Karpas-422 (cell line): Measurements from ENCODE around the gene PTPN6. TPM values are rescaled to one million over a fixed set of nuclear protein-coding genes. Genes with fewer than 3 reads are reported as not detected.

Source experiments
- DNase-seq: peaks from one replicate; pipeline ENCODE4 v3.0.0-alpha.2; 2015
- H2AFZ ChIP-seq: fragments of 200-600 bp; sonication (generic); 2 replicates; pipeline ENCODE4 v1.6.1; 2014; ENCODE audit warnings: antibody characterized with exemption, low read length, mixed read lengths
- H3K27ac ChIP-seq: fragments of 200-600 bp; sonication (generic); 2 replicates; pipeline ENCODE4 v1.5.1; 2014; ENCODE audit warnings: mild to moderate bottlenecking, low read length, moderate library complexity
- H3K27me3 ChIP-seq: fragments of 200-600 bp; sonication (generic); 2 replicates; pipeline ENCODE4 v1.6.1; 2014; ENCODE audit warnings: low read length, mixed read lengths
- H3K36me3 ChIP-seq: fragments of 200-600 bp; sonication (generic); 2 replicates; pipeline ENCODE4 v1.6.1; 2014; ENCODE audit warnings: low read length, mixed read lengths; ENCODE audit not compliant: insufficient read depth
- H3K4me1 ChIP-seq: fragments of 200-600 bp; sonication (generic); 2 replicates; pipeline ENCODE4 v1.6.1; 2014; ENCODE audit warnings: mild to moderate bottlenecking, low read length, mixed read lengths
- H3K4me2 ChIP-seq: fragments of 200-600 bp; sonication (generic); 2 replicates; pipeline ENCODE4 v1.6.1; 2014; ENCODE audit warnings: low read length, low read depth, mild to moderate bottlenecking; ENCODE audit not compliant: poor library complexity, severe bottlenecking
- H3K4me3 ChIP-seq: fragments of 200-600 bp; sonication (generic); 2 replicates; pipeline ENCODE4 v1.5.1; 2014; ENCODE audit warnings: mild to moderate bottlenecking, antibody characterized with exemption, low read length, mixed read lengths
- H3K79me2 ChIP-seq: fragments of 200-600 bp; sonication (generic); 2 replicates; pipeline ENCODE4 v1.6.1; 2014; ENCODE audit warnings: mild to moderate bottlenecking, low read length, mixed read lengths
- H3K9ac ChIP-seq: fragments of 200-600 bp; sonication (generic); 2 replicates; pipeline ENCODE4 v1.6.0; 2014; ENCODE audit warnings: low read length
- H3K9me2 ChIP-seq: fragments of 200-600 bp; sonication (generic), shearing (Covaris generic); replicated peaks from 2 replicates; pipeline ENCODE4 v1.6.0; 2014; ENCODE audit warnings: mild to moderate bottlenecking, low read length, moderate library complexity; ENCODE audit not compliant: insufficient read depth
- H3K9me3 ChIP-seq: fragments of 300-700, 200-600 bp; sonication (generic); 2 replicates; pipeline ENCODE4 v1.6.1; 2014; ENCODE audit warnings: low read length, mixed read lengths
- H4K20me1 ChIP-seq: fragments of 200-600 bp; sonication (generic); 2 replicates; pipeline ENCODE4 v1.6.1; 2014; ENCODE audit warnings: mild to moderate bottlenecking, antibody characterized with exemption, low read length, low read depth; ENCODE audit not compliant: insufficient read depth
- total RNA-seq: library from RNA; depleted of rRNA; stranded (reverse); fragments of >200 nt; shearing (Covaris generic); gene quantifications from 2 replicates; pipeline ENCODE4 v1.2.3, GENCODE V29; 2014; ENCODE audit warnings: low replicate concordance

PTPN6 gene
- total RNA-seq, 1 experiment from 2014 or later, result 411 TPM

GRCh38 chr12:6947615-6948014 lies 3.5 kb upstream of the PTPN6 start:
- Histone ChIP-seq H3K27me3 (no peaks in the 10 kb centered on the region), H4K20me1 (no peaks in the 10 kb centered on the region), H3K4me1 (peaks cover 67% of the 10 kb centered on the region), H3K4me3 (no peak overlapping the region), H3K36me3 (peaks cover 7% of the 10 kb centered on the region; the same call in 1 of the 2 replicates), H3K4me2 (no peak overlapping the region), H2AFZ (no peak overlapping the region), H3K9me3 (no peaks in the 10 kb centered on the region), H3K27ac (peak overlapping the region; percentile 93; the same call in 1 of the 2 replicates), H3K9ac (no peak overlapping the region), H3K79me2 (peaks cover 14% of the 10 kb centered on the region), H3K9me2 (no peaks in the 10 kb centered on the region)
- DNase-seq, result no peak

DNA sequence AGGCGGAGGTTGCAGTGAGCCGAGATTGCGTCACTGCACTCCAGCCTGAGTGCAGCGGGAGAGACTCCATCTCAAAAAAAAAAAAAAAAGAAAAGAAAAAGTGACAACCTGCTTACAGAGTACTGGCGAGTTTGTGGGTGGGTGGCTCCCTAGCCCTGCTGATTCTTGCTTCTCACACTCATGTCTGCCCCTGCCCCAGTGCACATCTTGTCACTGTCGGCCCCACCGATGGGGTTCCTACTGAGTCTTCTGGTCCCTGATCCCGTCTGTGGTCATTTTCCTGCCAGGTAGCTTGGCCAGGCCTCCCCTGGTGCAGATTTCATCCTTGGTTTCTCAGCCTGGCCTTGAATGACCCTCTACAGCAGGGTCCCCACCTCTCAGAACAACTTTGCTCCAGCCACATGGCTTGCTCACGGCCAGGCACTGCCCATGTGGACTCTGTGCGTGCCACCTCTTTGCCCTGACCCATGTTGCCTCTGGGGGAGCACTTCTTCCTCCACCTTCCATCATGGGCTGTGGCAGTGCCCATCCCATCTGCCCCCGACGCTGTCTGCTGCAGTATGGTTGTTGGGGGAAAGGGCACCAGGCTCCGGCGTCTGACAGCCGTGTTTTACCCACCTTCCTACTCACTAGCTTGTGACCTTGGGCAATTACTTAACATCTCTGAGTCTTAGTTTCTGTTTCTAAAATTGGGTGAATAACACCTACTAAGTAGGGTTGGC lies 2.1 kb upstream of the PTPN6 start:
- no peaks in the 10 kb centered on the region for H3K27me3 ChIP-seq
- H3K9me2 ChIP-seq, result no peaks in the 10 kb centered on the region
- H3K9ac ChIP-seq, result no peak overlapping the region
- H2AFZ ChIP-seq, result peak overlapping the region; percentile 17; the same call in 1 of the 2 replicates
- DNase-seq, result peak; percentile 62
- H3K36me3 ChIP-seq, result peaks cover 11% of the 10 kb centered on the region; the same call in 1 of the 2 replicates
- H3K27ac ChIP-seq, result peak overlapping the region; percentile 50
- H4K20me1 ChIP-seq, result peaks cover under 1% of the 10 kb centered on the region; the same call in 1 of the 2 replicates
- no peak overlapping the region; the same call in 1 of the 2 replicates for H3K4me3 ChIP-seq
- peak overlapping the region; percentile 6 for H3K4me2 ChIP-seq
- H3K4me1 ChIP-seq, result peaks cover 69% of the 10 kb centered on the region
- H3K9me3 ChIP-seq, result no peaks in the 10 kb centered on the region
- peaks cover 21% of the 10 kb centered on the region for H3K79me2 ChIP-seq

- Histone ChIP-seq H3K9ac (peak overlapping the region; percentile 100), H3K4me3 (peak overlapping the region; percentile 96), H2AFZ (no peak overlapping the region; the same call in 1 of the 2 replicates), H3K9me2 (no peaks in the 10 kb centered on the region), H3K79me2 (peaks cover 29% of the 10 kb centered on the region), H3K36me3 (peaks cover 21% of the 10 kb centered on the region), H4K20me1 (peaks cover 12% of the 10 kb centered on the region; the same call in 1 of the 2 replicates), H3K9me3 (no peaks in the 10 kb centered on the region), H3K27me3 (no peaks in the 10 kb centered on the region), H3K27ac (peak overlapping the region; percentile 97), H3K4me1 (peaks cover 75% of the 10 kb centered on the region), H3K4me2 (peak overlapping the region; percentile 83)
- peak; percentile 84 for DNase-seq
Observed at GRCh38 chr12:6950401-6950801, 755 bp upstream of the PTPN6 start.

DNA sequence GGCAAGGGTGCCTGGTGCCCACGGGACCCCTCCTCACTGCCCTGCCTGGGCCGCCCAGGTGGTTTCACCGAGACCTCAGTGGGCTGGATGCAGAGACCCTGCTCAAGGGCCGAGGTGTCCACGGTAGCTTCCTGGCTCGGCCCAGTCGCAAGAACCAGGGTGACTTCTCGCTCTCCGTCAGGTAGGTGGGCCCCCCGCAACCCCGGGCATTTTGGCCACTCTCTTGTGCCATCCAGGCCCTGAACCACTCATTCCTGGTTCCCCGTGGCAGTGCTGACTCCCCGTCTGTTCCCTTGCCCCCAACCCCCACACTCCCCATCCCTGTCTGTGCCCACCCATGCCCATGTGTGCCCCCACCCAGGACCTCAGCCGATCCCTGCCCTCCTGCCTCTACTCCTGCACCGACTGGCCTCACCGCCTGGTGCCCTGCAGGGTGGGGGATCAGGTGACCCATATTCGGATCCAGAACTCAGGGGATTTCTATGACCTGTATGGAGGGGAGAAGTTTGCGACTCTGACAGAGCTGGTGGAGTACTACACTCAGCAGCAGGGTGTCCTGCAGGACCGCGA lies 480 bp downstream of the PTPN6 start:
- peaks cover 12% of the 10 kb centered on the region; the same call in 1 of the 2 replicates for H4K20me1 ChIP-seq
- H3K9me2 ChIP-seq, result no peaks in the 10 kb centered on the region
- peaks cover 75% of the 10 kb centered on the region for H3K4me1 ChIP-seq
- peak overlapping the region; percentile 100 for H3K9ac ChIP-seq
- H2AFZ ChIP-seq, result no peak overlapping the region
- H3K79me2 ChIP-seq, result peaks cover 29% of the 10 kb centered on the region
- DNase-seq, result peak; percentile 69
- no peaks in the 10 kb centered on the region for H3K9me3 ChIP-seq
- H3K36me3 ChIP-seq, result peaks cover 25% of the 10 kb centered on the region
- H3K4me3 ChIP-seq, result peak overlapping the region; percentile 96
- peak overlapping the region; percentile 83 for H3K4me2 ChIP-seq
- H3K27me3 ChIP-seq, result no peaks in the 10 kb centered on the region
- peak overlapping the region; percentile 97 for H3K27ac ChIP-seq

DNA sequence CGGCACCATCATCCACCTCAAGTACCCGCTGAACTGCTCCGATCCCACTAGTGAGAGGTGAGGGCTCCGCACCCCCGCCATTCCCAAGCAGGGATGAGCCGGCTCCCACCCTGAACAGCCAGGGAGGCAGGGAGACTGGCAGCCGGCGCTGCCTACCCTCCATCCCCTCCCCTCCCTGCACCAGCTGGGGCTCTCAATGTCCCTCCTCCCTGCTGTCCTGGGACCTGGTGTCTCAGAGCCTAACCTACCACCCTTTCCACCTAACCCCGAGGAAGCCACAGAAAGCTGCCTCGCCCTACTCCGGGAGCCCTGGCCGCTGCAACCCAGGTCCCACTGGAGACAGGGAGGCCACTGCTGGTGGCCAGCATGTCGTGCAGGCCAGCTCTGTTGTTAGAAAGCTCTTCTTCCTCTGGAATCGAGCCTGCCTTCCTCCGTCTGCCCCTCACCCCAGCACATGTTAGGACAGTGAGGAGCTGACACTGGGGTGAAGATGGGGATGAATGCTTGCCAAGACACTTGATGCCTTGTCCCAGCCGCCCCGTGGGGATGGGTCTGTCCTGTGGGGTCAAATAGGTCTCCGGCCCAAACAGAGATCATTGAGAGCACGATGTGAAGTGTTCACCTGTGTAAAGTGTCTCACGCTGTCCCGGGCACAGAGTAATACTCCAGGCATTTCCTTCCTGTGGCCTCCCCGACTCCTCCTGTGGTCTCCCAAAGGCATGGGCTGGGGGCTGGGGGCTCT lies 1.1 kb downstream of the PTPN6 start:
- peak; percentile 70 for DNase-seq
- H3K9ac ChIP-seq, result peak overlapping the region; percentile 100
- peaks cover 12% of the 10 kb centered on the region; the same call in 1 of the 2 replicates for H4K20me1 ChIP-seq
- no peaks in the 10 kb centered on the region for H3K9me2 ChIP-seq
- H3K27me3 ChIP-seq, result no peaks in the 10 kb centered on the region
- peak overlapping the region; percentile 83 for H3K4me2 ChIP-seq
- H3K36me3 ChIP-seq, result peaks cover 25% of the 10 kb centered on the region
- H3K4me3 ChIP-seq, result peak overlapping the region; percentile 96
- H3K27ac ChIP-seq, result peak overlapping the region; percentile 97
- H3K4me1 ChIP-seq, result peaks cover 75% of the 10 kb centered on the region
- no peak overlapping the region for H2AFZ ChIP-seq
- H3K79me2 ChIP-seq, result peaks cover 29% of the 10 kb centered on the region
- H3K9me3 ChIP-seq, result no peaks in the 10 kb centered on the region

GRCh38 chr12:6952863-6953441 lies 1.8 kb downstream of the PTPN6 start:
- H3K4me3 ChIP-seq, result peak overlapping the region; percentile 96
- H3K4me1 ChIP-seq, result peaks cover 79% of the 10 kb centered on the region
- peak overlapping the region; percentile 83 for H3K4me2 ChIP-seq
- no peak overlapping the region for H2AFZ ChIP-seq
- H4K20me1 ChIP-seq, result peaks cover 17% of the 10 kb centered on the region; the same call in 1 of the 2 replicates
- peaks cover 29% of the 10 kb centered on the region for H3K79me2 ChIP-seq
- no peaks in the 10 kb centered on the region for H3K9me2 ChIP-seq
- H3K9ac ChIP-seq, result peak overlapping the region; percentile 100
- H3K27ac ChIP-seq, result peak overlapping the region; percentile 97
- no peaks in the 10 kb centered on the region for H3K27me3 ChIP-seq
- peaks cover 29% of the 10 kb centered on the region for H3K36me3 ChIP-seq
- H3K9me3 ChIP-seq, result no peaks in the 10 kb centered on the region
- DNase-seq, result peak; percentile 72

- H3K9ac ChIP-seq, result peak overlapping the region; percentile 100
Observed at GRCh38 chr12:6953442-6954315, 2.5 kb downstream of the PTPN6 start.

More at GRCh38 chr12:6953442-6954315, 2.5 kb downstream of the PTPN6 start:
- peaks cover 32% of the 10 kb centered on the region for H3K36me3 ChIP-seq
- peak; percentile 95 for DNase-seq
- peaks cover 86% of the 10 kb centered on the region for H3K4me1 ChIP-seq
- peaks cover 24% of the 10 kb centered on the region; the same call in 1 of the 2 replicates for H4K20me1 ChIP-seq
- H3K9me3 ChIP-seq, result no peaks in the 10 kb centered on the region
- H3K27me3 ChIP-seq, result no peaks in the 10 kb centered on the region
- H3K4me3 ChIP-seq, result peak overlapping the region; percentile 96
- no peaks in the 10 kb centered on the region for H3K9me2 ChIP-seq
- H3K27ac ChIP-seq, result peak overlapping the region; percentile 97
- peaks cover 29% of the 10 kb centered on the region for H3K79me2 ChIP-seq
- peak overlapping the region; percentile 83 for H3K4me2 ChIP-seq
- no peak overlapping the region for H2AFZ ChIP-seq
